Caco-2 (cell line): ENCODE data around the gene NCKIPSD. TPM values are rescaled to one million over a fixed set of nuclear protein-coding genes. Genes with fewer than 3 reads are reported as not detected.
A peak's percentile ranks its signal among the peaks of the same experiment; 100 is the strongest.
"Not testable (repeated sequence)": the region's sequence is repeated elsewhere in the genome, so short reads cannot be mapped to it uniquely, and the experiment has no call there.

Experiments
- BruUV-seq: library from RNA; stranded (reverse); fragments of 400-500 nt; replicated peaks from 2 replicates; lab custom pipeline; 2021; lab: Mats Ljungman, UMichigan
- CTCF ChIA-PET: fragments of 300-600 bp; sonication (Branson Sonifier 250); formaldehyde crosslinking; loops from one replicate; lab custom pipeline; 2022; ENCODE audit warnings: antibody characterized with exemption; lab: Charles Lee
- POLR2A ChIA-PET: fragments of 300-600 bp; sonication (Branson Sonifier 250); formaldehyde crosslinking; loops from one replicate; lab custom pipeline; 2022; ENCODE audit warnings: antibody characterized with exemption; lab: Charles Lee
- DNase-seq, 2 experiments: peaks; one replicate each; pipeline versions ENCODE4 v3.0.0 to v3.0.0-alpha.2; 2020 to 2022
- H3K27me3 ChIP-seq: replicated peaks from 2 replicates; pipeline ENCODE4 v1.6.0; 2011; ENCODE audit warnings: low read length; ENCODE audit not compliant: control insufficient read depth, insufficient read depth
- H3K36me3 ChIP-seq: 2 replicates; pipeline ENCODE4 v1.5.1; 2011; ENCODE audit warnings: low read length; ENCODE audit not compliant: control insufficient read depth, insufficient read depth
- H3K4me1 ChIP-seq: fragments of 250-450 bp; sonication (Bioruptor Pico); 2 replicates; pipeline ENCODE4 v1.5.1; 2020; ENCODE audit warnings: mild to moderate bottlenecking
- H3K4me3 ChIP-seq: 2 replicates; pipeline ENCODE4 v1.5.1; 2011; ENCODE audit warnings: low read depth, mild to moderate bottlenecking, control low read depth, low read length
- H3K9me3 ChIP-seq: fragments of 250-450 bp; sonication (Bioruptor Pico); 2 replicates; pipeline ENCODE4 v1.5.1; 2020; ENCODE audit warnings: mild to moderate bottlenecking, moderate library complexity
- H3K27ac Mint-ChIP-seq: one replicate; pipeline ENCODE4 v1.8.0; 2022; ENCODE audit warnings: mixed read lengths; ENCODE audit not compliant: unreplicated experiment
- H3K27me3 Mint-ChIP-seq: one replicate; pipeline ENCODE4 v1.8.0; 2022; ENCODE audit warnings: mixed read lengths; ENCODE audit not compliant: insufficient read depth, unreplicated experiment
- H3K36me3 Mint-ChIP-seq: one replicate; pipeline ENCODE4 v1.8.0; 2022; ENCODE audit warnings: mild to moderate bottlenecking, mixed read lengths; ENCODE audit not compliant: insufficient read depth, unreplicated experiment
- H3K4me1 Mint-ChIP-seq: one replicate; pipeline ENCODE4 v1.8.0; 2022; ENCODE audit warnings: low read depth, mixed read lengths; ENCODE audit not compliant: unreplicated experiment
- H3K4me3 Mint-ChIP-seq: one replicate; pipeline ENCODE4 v1.8.0; 2022; ENCODE audit warnings: mild to moderate bottlenecking, moderate library complexity, mixed read lengths; ENCODE audit not compliant: unreplicated experiment
- H3K9me3 Mint-ChIP-seq: one replicate; pipeline ENCODE4 v1.8.0; 2022; ENCODE audit warnings: mixed read lengths; ENCODE audit not compliant: unreplicated experiment
- CTCF ChIP-seq, 2 experiments: fragments of 200-600 bp in 1 of 2; IDR thresholded peaks; 1 replicate in 1 of 2; 2 replicates in 1 of 2; pipeline versions ENCODE4 v1.5.1 to v1.8.0; 2011 to 2022; ENCODE audit warnings: antibody characterized with exemption in 1 of 2, control low read depth in 1 of 2, inconsistent platforms in 1 of 2, low read depth in 1 of 2, low read length in 1 of 2, mild to moderate bottlenecking in 1 of 2, moderate library complexity in 1 of 2; ENCODE audit not compliant: insufficient read depth in 1 of 2, severe bottlenecking in 1 of 2, unreplicated experiment in 1 of 2
- intact Hi-C: fragments of 100-400 bp; cut with micrococcal nuclease; formaldehyde crosslinking; loops from one replicate; pipeline ENCODE4 v1.10.0; 2022; ENCODE audit not compliant: unreplicated experiment
- total RNA-seq: library from RNA; stranded (reverse); gene quantifications from 2 replicates; pipeline ENCODE4 v1.2.3, GENCODE V29; 2022

NCKIPSD gene
- total RNA-seq, 1 experiment from 2014 or later: 30.2 TPM

GRCh38 chr3:48727511-48727910 is 41.8 kb upstream of the NCKIPSD start:
- no TSS peak for BruUV-seq
- no peak for DNase-seq
- no peak for TF ChIP-seq CTCF (IDR thresholded peaks at IDR 0.05; ENCODE audit: insufficient read depth in 1 of 2, low read depth in 1 of 2, low read length in 1 of 2, severe bottlenecking in 1 of 2, unreplicated experiment in 1 of 2)

GRCh38 chr3:48725185-48725855 is 39.6 kb upstream of the NCKIPSD start:
- BruUV-seq, H3K36me3 Mint-ChIP-seq, H3K9me3 ChIP-seq, DNase-seq, H3K4me3 ChIP-seq, intact Hi-C loops, H3K27me3 Mint-ChIP-seq, H3K27me3 ChIP-seq, POLR2A ChIA-PET, H3K9me3 Mint-ChIP-seq, H3K4me3 Mint-ChIP-seq, H3K36me3 ChIP-seq, H3K27ac Mint-ChIP-seq, CTCF ChIA-PET: not testable (repeated sequence)
- peaks cover 38% of the 10 kb centered on the region for H3K4me1 ChIP-seq
- H3K4me1 Mint-ChIP-seq: peaks cover 23% of the 10 kb centered on the region

More at GRCh38 chr3:48727511-48727910, 41.8 kb upstream of the NCKIPSD start:
- Mint-ChIP-seq H3K9me3 (no peaks in the 10 kb centered on the region), H3K4me1 (peaks cover 11% of the 10 kb centered on the region), H3K36me3 (no peaks in the 10 kb centered on the region), H3K4me3 (no peak overlapping the region), H3K27me3 (no peaks in the 10 kb centered on the region), H3K27ac (no peak overlapping the region)
- H3K4me3 ChIP-seq: no peak overlapping the region
- H3K4me1 ChIP-seq: peaks cover 17% of the 10 kb centered on the region
- ChIA-PET POLR2A (no interaction called here), CTCF (no interaction called here)
- no peaks in the 10 kb centered on the region for H3K36me3 ChIP-seq
- H3K9me3 ChIP-seq: peaks cover 4% of the 10 kb centered on the region
- no peaks in the 10 kb centered on the region for H3K27me3 ChIP-seq
- intact Hi-C loops: no loop called here

- CTCF ChIA-PET: interaction anchor here (0.6 kb wide), 1 partner anchor 264 kb away, joined by 3 read pairs; no protein-coding TSS in a partner anchor
Observed at GRCh38 chr3:48723725-48724124, 38.0 kb upstream of the NCKIPSD start.

GRCh38 chr3:48723293-48723692 is 37.6 kb upstream of the NCKIPSD start:
- CTCF ChIA-PET, intact Hi-C loops, H3K9me3 Mint-ChIP-seq, DNase-seq, H3K36me3 ChIP-seq, H3K27me3 ChIP-seq, H3K4me3 ChIP-seq, H3K27me3 Mint-ChIP-seq, H3K9me3 ChIP-seq, POLR2A ChIA-PET, H3K36me3 Mint-ChIP-seq, BruUV-seq: not testable (repeated sequence)
- H3K27ac Mint-ChIP-seq: peak overlapping the region; percentile 48
- H3K4me3 Mint-ChIP-seq: peak overlapping the region; percentile 33
- peaks cover 55% of the 10 kb centered on the region for H3K4me1 ChIP-seq
- peaks cover 43% of the 10 kb centered on the region for H3K4me1 Mint-ChIP-seq

More at GRCh38 chr3:48723725-48724124, 38.0 kb upstream of the NCKIPSD start:
- Histone ChIP-seq H3K4me3 (no peak overlapping the region), H3K27me3 (no peaks in the 10 kb centered on the region), H3K36me3 (no peaks in the 10 kb centered on the region), H3K4me1 (peaks cover 51% of the 10 kb centered on the region), H3K9me3 (peaks cover 4% of the 10 kb centered on the region)
- H3K4me1 Mint-ChIP-seq: peaks cover 39% of the 10 kb centered on the region
- BruUV-seq: no TSS peak
- TF ChIP-seq CTCF (IDR thresholded peaks at IDR 0.05; ENCODE audit: insufficient read depth in 1 of 2, low read depth in 1 of 2, low read length in 1 of 2, severe bottlenecking in 1 of 2, unreplicated experiment in 1 of 2): no peak
- no peaks in the 10 kb centered on the region for H3K27me3 Mint-ChIP-seq
- POLR2A ChIA-PET: no interaction called here
- peak overlapping the region; percentile 33 for H3K4me3 Mint-ChIP-seq
- H3K9me3 Mint-ChIP-seq: no peaks in the 10 kb centered on the region
- H3K36me3 Mint-ChIP-seq: no peaks in the 10 kb centered on the region
- peak overlapping the region; percentile 48 for H3K27ac Mint-ChIP-seq
- no peak for DNase-seq
- intact Hi-C loops: no loop called here
